ENCODE measurements around the gene SH3GL1.

DNA sequence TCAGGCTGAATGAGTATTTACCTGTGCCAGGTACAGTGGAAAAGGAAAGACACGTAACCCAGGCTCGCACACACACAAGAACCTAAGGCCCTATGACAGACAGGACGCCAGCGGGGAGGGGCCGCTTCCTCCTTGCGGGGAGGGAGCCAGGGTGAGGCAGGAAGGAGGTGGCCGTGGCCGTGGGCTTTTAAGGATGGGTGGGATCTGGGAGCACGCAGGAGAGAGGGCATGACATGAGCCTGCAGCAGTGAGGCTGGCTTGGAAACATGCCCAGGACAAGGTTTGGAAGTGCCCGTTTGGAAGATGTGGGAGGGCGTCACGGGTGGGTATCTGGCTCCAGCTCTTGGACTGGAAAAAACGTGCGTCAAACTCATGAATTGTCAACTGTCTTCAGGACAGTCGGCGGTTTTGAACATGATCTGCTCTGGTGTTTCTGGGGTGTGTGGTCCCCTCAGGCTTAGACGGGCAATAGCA is 20.1 kb downstream of the SH3GL1 start:
- TF ChIP-seq YY1 (IDR thresholded peaks at IDR 0.05; ENCODE audit: insufficient read depth, insufficient read length) (no peak), ZNF274 (IDR thresholded peaks at IDR 0.05; ENCODE audit: low read depth, low read length) (no peak)
